HEK293 (cell line): ENCODE results near the gene DOK7.

Source experiments
- CTCF ChIP-seq: fragments of 450-650 bp; formaldehyde crosslinking; IDR thresholded peaks from 2 replicates; pipeline ENCODE4 v1.5.1; 2016; ENCODE audit warnings: missing biosample characterization, missing genetic modification characterization
- ZIC2 ChIP-seq: fragments of 450-650 bp; formaldehyde crosslinking; IDR thresholded peaks from 2 replicates; pipeline ENCODE4 v1.5.1; 2016; ENCODE audit warnings: missing biosample characterization, missing genetic modification characterization
- ZNF10 ChIP-seq: fragments of 450-650 bp; formaldehyde crosslinking; IDR thresholded peaks from 2 replicates; pipeline ENCODE4 v1.5.1; 2017; ENCODE audit warnings: missing biosample characterization, missing genetic modification characterization
- ZNF426 ChIP-seq: fragments of 450-650 bp; formaldehyde crosslinking; IDR thresholded peaks from 2 replicates; pipeline ENCODE4 v1.5.1; 2017; ENCODE audit warnings: missing biosample characterization, missing genetic modification characterization, mild to moderate bottlenecking, inconsistent platforms, moderate library complexity
- TF ChIP-seq, protein P1 (sequence below): fragments of 450-650 bp; formaldehyde crosslinking; IDR thresholded peaks from 2 replicates; pipeline ENCODE4 v1.5.1; 2016; ENCODE audit warnings: missing biosample characterization, missing genetic modification characterization

GRCh38 chr4:3500634-3501101 lies 37.6 kb downstream of the DOK7 start:
- TF ChIP-seq ZIC2 (tag by site-specific recombination) (no peak), ZNF426 (tag by site-specific recombination) (no peak), CTCF (no peak), ZNF10 (no peak)
- TF ChIP-seq, protein P1, sequence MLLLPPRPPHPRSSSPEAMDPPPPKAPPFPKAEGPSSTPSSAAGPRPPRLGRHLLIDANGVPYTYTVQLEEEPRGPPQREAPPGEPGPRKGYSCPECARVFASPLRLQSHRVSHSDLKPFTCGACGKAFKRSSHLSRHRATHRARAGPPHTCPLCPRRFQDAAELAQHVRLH = no peak
